H9 (cell line): ENCODE measurements around the gene CLCN3. TPM values are rescaled to one million over a fixed set of nuclear protein-coding genes. Genes with fewer than 3 reads are reported as not detected.

Source experiments
- DNase-seq: peaks from one replicate; pipeline ENCODE4 v3.0.0-alpha.2; 2017
- H2AFZ ChIP-seq: one replicate; pipeline ENCODE4 v1.6.1; 2013; ENCODE audit warnings: mild to moderate bottlenecking, low read length, control low read depth, moderate library complexity
- H2AK5ac ChIP-seq: 2 replicates; pipeline ENCODE4 v1.6.1; 2013; ENCODE audit warnings: low read length, control low read depth, mixed read lengths; ENCODE audit not compliant: insufficient read length
- H2BK120ac ChIP-seq: one replicate; pipeline ENCODE4 v1.6.1; 2013; ENCODE audit warnings: low read depth, mild to moderate bottlenecking, low read length, control low read depth, inconsistent platforms; ENCODE audit not compliant: poor library complexity, severe bottlenecking
- H2BK12ac ChIP-seq: 2 replicates; pipeline ENCODE4 v1.6.1; 2013; ENCODE audit warnings: low read length, control low read depth, mixed read lengths, low read depth; ENCODE audit not compliant: insufficient read length
- H2BK15ac ChIP-seq: 2 replicates; pipeline ENCODE4 v1.6.1; 2013; ENCODE audit warnings: low read depth, low read length, control low read depth
- H2BK20ac ChIP-seq: one replicate; pipeline ENCODE4 v1.6.1; 2013; ENCODE audit warnings: low read depth, mild to moderate bottlenecking, low read length, control low read depth, inconsistent platforms; ENCODE audit not compliant: poor library complexity, severe bottlenecking
- H2BK5ac ChIP-seq: 2 replicates; pipeline ENCODE4 v1.6.1; 2013; ENCODE audit warnings: low read length, control low read depth, mixed read lengths; ENCODE audit not compliant: insufficient read length
- H3K14ac ChIP-seq: 2 replicates; pipeline ENCODE4 v1.6.1; 2013; ENCODE audit warnings: low read length, control low read depth; ENCODE audit not compliant: insufficient read depth
- H3K18ac ChIP-seq: 2 replicates; pipeline ENCODE4 v1.6.1; 2013; ENCODE audit warnings: low read depth, mild to moderate bottlenecking, mixed read lengths, low read length, control low read depth; ENCODE audit not compliant: insufficient read length
- H3K23ac ChIP-seq: 2 replicates; pipeline ENCODE4 v1.6.1; 2013; ENCODE audit warnings: low read length, control low read depth, mixed read lengths, low read depth; ENCODE audit not compliant: insufficient read length
- H3K23me2 ChIP-seq: 2 replicates; pipeline ENCODE4 v1.6.1; 2013; ENCODE audit warnings: low read depth, mild to moderate bottlenecking, mixed read lengths, low read length, control low read depth; ENCODE audit not compliant: insufficient read length, poor library complexity, severe bottlenecking
- H3K27ac ChIP-seq: 2 replicates; pipeline ENCODE4 v1.5.1; 2013; ENCODE audit warnings: low read length, control low read depth, mixed read lengths, low read depth; ENCODE audit not compliant: insufficient read length
- H3K27me3 ChIP-seq: 2 replicates; pipeline ENCODE4 v1.6.1; 2013; ENCODE audit warnings: low read length, control low read depth, inconsistent platforms; ENCODE audit not compliant: insufficient read depth
- H3K4ac ChIP-seq: 2 replicates; pipeline ENCODE4 v1.6.1; 2013; ENCODE audit warnings: low read depth, mild to moderate bottlenecking, control low read depth, inconsistent platforms, low read length, moderate library complexity
- H3K4me1 ChIP-seq: 2 replicates; pipeline ENCODE4 v1.6.1; 2013; ENCODE audit warnings: low read length, control low read depth, inconsistent platforms; ENCODE audit not compliant: insufficient read depth
- H3K4me2 ChIP-seq: 2 replicates; pipeline ENCODE4 v1.6.1; 2013; ENCODE audit warnings: low read length, control low read depth, mixed read lengths; ENCODE audit not compliant: insufficient read length, insufficient read depth
- H3K56ac ChIP-seq: 2 replicates; pipeline ENCODE4 v1.6.1; 2013; ENCODE audit warnings: low read depth, mild to moderate bottlenecking, mixed read lengths, low read length, control low read depth; ENCODE audit not compliant: insufficient read length
- H3K79me1 ChIP-seq: 2 replicates; pipeline ENCODE4 v1.6.1; 2013; ENCODE audit warnings: low read depth, mild to moderate bottlenecking, moderate library complexity, low read length, control low read depth, inconsistent platforms; ENCODE audit not compliant: insufficient read depth, poor library complexity, severe bottlenecking
- H3K79me2 ChIP-seq: 2 replicates; pipeline ENCODE4 v1.6.1; 2013; ENCODE audit warnings: low read length, control low read depth, inconsistent platforms; ENCODE audit not compliant: insufficient read depth
- H3K9ac ChIP-seq: 2 replicates; pipeline ENCODE4 v1.6.1; 2013; ENCODE audit warnings: low read length, control low read depth, mixed read lengths; ENCODE audit not compliant: insufficient read length; ENCODE audit errors: extremely low read depth
- H3K9me3 ChIP-seq: one replicate; pipeline ENCODE4 v1.6.1; 2013; ENCODE audit warnings: low read depth, low read length, inconsistent platforms; ENCODE audit not compliant: control insufficient read depth
- H3T11ph ChIP-seq: one replicate; pipeline ENCODE4 v1.6.1; 2013; ENCODE audit warnings: mild to moderate bottlenecking, low read length, control low read depth, inconsistent platforms
- H4K20me1 ChIP-seq: one replicate; pipeline ENCODE4 v1.6.1; 2013; ENCODE audit not compliant: control insufficient read depth, insufficient read length, insufficient read depth
- H4K5ac ChIP-seq: 2 replicates; pipeline ENCODE4 v1.6.1; 2013; ENCODE audit warnings: low read depth, mild to moderate bottlenecking, mixed read lengths, low read length, control low read depth; ENCODE audit not compliant: insufficient read length
- H4K8ac ChIP-seq: replicated peaks from 2 replicates; pipeline ENCODE4 v1.6.1; 2013; ENCODE audit warnings: low read length, control low read depth, mixed read lengths, low read depth; ENCODE audit not compliant: insufficient read length
- H4K91ac ChIP-seq: 2 replicates; pipeline ENCODE4 v1.6.1; 2013; ENCODE audit warnings: low read depth, mild to moderate bottlenecking, moderate library complexity, mixed read lengths, low read length, control low read depth; ENCODE audit not compliant: insufficient read length
- H3K27ac Mint-ChIP-seq, 3 experiments: 2 replicates in 2 of 3; 3 replicates in 1 of 3; pipeline ENCODE4 v1.8.0; 2020 to 2021; ENCODE audit warnings: mixed read lengths in 3 of 3, mild to moderate bottlenecking in 1 of 3, moderate library complexity in 1 of 3
- H3K27me3 Mint-ChIP-seq: 2 replicates; pipeline ENCODE4 v1.8.0; 2021; ENCODE audit warnings: low read depth, mild to moderate bottlenecking, moderate library complexity, mixed read lengths
- H3K36me3 Mint-ChIP-seq, 3 experiments: 2 replicates in 2 of 3; 3 replicates in 1 of 3; pipeline ENCODE4 v1.8.0; 2020 to 2021; ENCODE audit warnings: low read depth in 3 of 3, mixed read lengths in 3 of 3; ENCODE audit not compliant: insufficient read depth in 1 of 3
- H3K4me1 Mint-ChIP-seq, 2 experiments: 2 replicates each; pipeline ENCODE4 v1.8.0; 2020; ENCODE audit warnings: mixed read lengths in 2 of 2
- H3K4me3 Mint-ChIP-seq, 2 experiments: 2 replicates in 1 of 2; 3 replicates in 1 of 2; pipeline ENCODE4 v1.8.0; 2020 to 2021; ENCODE audit warnings: mild to moderate bottlenecking in 2 of 2, mixed read lengths in 2 of 2, moderate library complexity in 1 of 2
- H3K9me3 Mint-ChIP-seq, 2 experiments: 2 replicates in 1 of 2; 3 replicates in 1 of 2; pipeline ENCODE4 v1.8.0; 2020; ENCODE audit warnings: mild to moderate bottlenecking in 2 of 2, mixed read lengths in 2 of 2, moderate library complexity in 1 of 2
- WGBS: extraction: QIAGEN DNeasy Blood & Tissue Kit; methylation state at CpG from one replicate; pipeline ENCODE4 v1.1.7; 2013; ENCODE audit warnings: missing lambda C conversion rate, low lambda C conversion rate, mixed read lengths; ENCODE audit not compliant: insufficient read length; ENCODE audit errors: extremely low coverage; 5-methylcytosine and 5-hydroxymethylcytosine counted together
- total RNA-seq: library from RNA; stranded (reverse); gene quantifications from 2 replicates; pipeline ENCODE4 v1.2.1, GENCODE V29; 2021
- TF ChIP-seq, protein P1 (sequence below): fragments of 200-600 bp; sonication (generic); conservative IDR thresholded peaks from 3 replicates; pipeline ENCODE4 v1.8.0; 2021; ENCODE audit warnings: antibody characterized with exemption, mild to moderate bottlenecking

CLCN3 gene
- total RNA-seq, 1 experiment from 2014 or later: 25.7 TPM

DNA sequence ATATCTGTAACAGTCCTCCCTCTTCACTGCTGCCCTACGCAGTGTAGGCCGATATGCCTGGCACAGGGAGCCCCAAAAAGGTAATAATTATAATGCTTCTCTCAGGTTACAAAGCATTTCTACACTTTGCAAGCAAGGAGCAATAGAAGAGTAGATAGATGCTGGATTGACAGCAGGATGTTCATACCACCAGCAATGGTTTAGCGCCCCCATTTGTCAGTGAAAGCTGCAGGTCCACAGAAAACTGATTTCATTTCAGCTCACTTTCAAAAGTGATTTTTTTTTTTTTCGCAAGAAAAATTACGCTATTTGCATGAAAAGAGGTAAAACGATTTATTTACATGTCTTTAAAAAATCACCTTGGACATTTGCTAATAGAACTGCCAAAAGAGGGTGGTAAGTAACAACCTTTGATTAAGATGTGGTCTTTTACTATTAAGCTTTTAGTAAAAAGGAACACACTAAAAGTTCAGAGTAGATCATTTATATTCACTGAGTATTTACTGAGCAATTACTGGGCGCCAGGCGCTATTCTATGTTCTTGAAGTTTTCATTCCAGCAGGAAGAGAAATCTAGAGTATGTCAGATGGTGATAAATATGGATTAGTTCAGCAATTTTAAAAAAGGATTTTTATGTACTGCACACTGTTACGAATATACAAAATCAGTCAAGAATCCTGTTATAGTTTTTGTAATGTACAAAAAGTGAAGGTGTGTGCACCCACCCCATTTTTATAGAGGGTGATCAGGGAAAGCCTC is 103.0 kb downstream of the CLCN3 start:
- H3T11ph ChIP-seq: no peak overlapping the region
- H3K4ac ChIP-seq: no peak overlapping the region
- Mint-ChIP-seq H3K27me3 (no peaks in the 10 kb centered on the region), H3K9me3 (no peaks in the 10 kb centered on the region), H3K4me1 (no peaks in the 10 kb centered on the region), H3K36me3 (peaks cover 0 to 5% (median 0%) of the 10 kb centered on the region in 3 experiments; a peak in 3 of 7 replicates), H3K4me3 (no peak overlapping the region), H3K27ac (no peak overlapping the region)
- WGBS: no CpG with 5 or more reads among the region's 9 CpGs
- H3K23ac ChIP-seq: no peak overlapping the region
- H4K91ac ChIP-seq: no peak overlapping the region
- no peaks in the 10 kb centered on the region for H3K27me3 ChIP-seq
- no peak overlapping the region for H3K9ac ChIP-seq
- TF ChIP-seq, protein P1, sequence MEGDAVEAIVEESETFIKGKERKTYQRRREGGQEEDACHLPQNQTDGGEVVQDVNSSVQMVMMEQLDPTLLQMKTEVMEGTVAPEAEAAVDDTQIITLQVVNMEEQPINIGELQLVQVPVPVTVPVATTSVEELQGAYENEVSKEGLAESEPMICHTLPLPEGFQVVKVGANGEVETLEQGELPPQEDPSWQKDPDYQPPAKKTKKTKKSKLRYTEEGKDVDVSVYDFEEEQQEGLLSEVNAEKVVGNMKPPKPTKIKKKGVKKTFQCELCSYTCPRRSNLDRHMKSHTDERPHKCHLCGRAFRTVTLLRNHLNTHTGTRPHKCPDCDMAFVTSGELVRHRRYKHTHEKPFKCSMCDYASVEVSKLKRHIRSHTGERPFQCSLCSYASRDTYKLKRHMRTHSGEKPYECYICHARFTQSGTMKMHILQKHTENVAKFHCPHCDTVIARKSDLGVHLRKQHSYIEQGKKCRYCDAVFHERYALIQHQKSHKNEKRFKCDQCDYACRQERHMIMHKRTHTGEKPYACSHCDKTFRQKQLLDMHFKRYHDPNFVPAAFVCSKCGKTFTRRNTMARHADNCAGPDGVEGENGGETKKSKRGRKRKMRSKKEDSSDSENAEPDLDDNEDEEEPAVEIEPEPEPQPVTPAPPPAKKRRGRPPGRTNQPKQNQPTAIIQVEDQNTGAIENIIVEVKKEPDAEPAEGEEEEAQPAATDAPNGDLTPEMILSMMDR: peak; percentile 56
- H3K56ac ChIP-seq: no peak overlapping the region
- H3K4me2 ChIP-seq: no peak overlapping the region
- H3K18ac ChIP-seq: no peak overlapping the region
- H3K9me3 ChIP-seq: no peaks in the 10 kb centered on the region
- H3K23me2 ChIP-seq: no peaks in the 10 kb centered on the region
- H2AFZ ChIP-seq: no peak overlapping the region
- no peaks in the 10 kb centered on the region for H3K79me2 ChIP-seq
- no peak overlapping the region for H2BK15ac ChIP-seq
- no peak overlapping the region for H4K5ac ChIP-seq
- H3K14ac ChIP-seq: no peak overlapping the region
- no peak for DNase-seq
- H4K20me1 ChIP-seq: no peaks in the 10 kb centered on the region
- no peaks in the 10 kb centered on the region for H3K4me1 ChIP-seq
- H2BK120ac ChIP-seq: no peak overlapping the region
- no peak overlapping the region for H4K8ac ChIP-seq
- H2AK5ac ChIP-seq: no peak overlapping the region
- no peak overlapping the region for H2BK12ac ChIP-seq
- no peak overlapping the region for H2BK20ac ChIP-seq
- no peaks in the 10 kb centered on the region for H3K79me1 ChIP-seq
- H3K27ac ChIP-seq: no peak overlapping the region
- no peak overlapping the region for H2BK5ac ChIP-seq
